H4 (cell line): Measurements from ENCODE around the gene MYH11. TPM values are rescaled to one million over a fixed set of nuclear protein-coding genes. Genes with fewer than 3 reads are reported as not detected.
A peak's percentile ranks its signal among the peaks of the same experiment; 100 is the strongest.

Source experiments
- DNase-seq: peaks from one replicate; pipeline ENCODE4 v3.0.0-alpha.2; 2015; ENCODE audit warnings: low spot score
- total RNA-seq: library from RNA; depleted of rRNA; stranded (reverse); fragments of >200 nt; shearing (Covaris generic); gene quantifications from 2 replicates; pipeline ENCODE4 v1.2.3, GENCODE V29; 2014

MYH11 gene
- total RNA-seq, 1 experiment from 2014 or later = not detected

GRCh38 chr16:15778204-15778743, 78.6 kb downstream of the MYH11 start:
- no peak for DNase-seq

GRCh38 chr16:15777533-15778203, 79.2 kb downstream of the MYH11 start:
- DNase-seq = peak; percentile 57

- no peak for DNase-seq
Observed at GRCh38 chr16:15776572-15776971, 80.3 kb downstream of the MYH11 start.

- DNase-seq = no peak
Observed at GRCh38 chr16:15775663-15776304, 81.0 kb downstream of the MYH11 start.

- DNase-seq = peak; percentile 31
Observed at GRCh38 chr16:15775209-15775608, 81.6 kb downstream of the MYH11 start.

GRCh38 chr16:15773968-15774367, 82.9 kb downstream of the MYH11 start:
- no peak for DNase-seq

- DNase-seq = no peak
Observed at GRCh38 chr16:15772579-15773293, 84.1 kb downstream of the MYH11 start.

- no peak for DNase-seq
Observed at GRCh38 chr16:15771694-15772093, 85.1 kb downstream of the MYH11 start.

- DNase-seq = no peak
Observed at GRCh38 chr16:15770512-15770911, 86.3 kb downstream of the MYH11 start.

GRCh38 chr16:15770107-15770506, 86.7 kb downstream of the MYH11 start:
- no peak for DNase-seq

GRCh38 chr16:15769239-15769638, 87.6 kb downstream of the MYH11 start:
- DNase-seq = no peak

- DNase-seq = no peak
Observed at GRCh38 chr16:15768201-15768600, 88.6 kb downstream of the MYH11 start.

- DNase-seq = no peak
Observed at GRCh38 chr16:15766918-15767317, 89.9 kb downstream of the MYH11 start.

- DNase-seq = peak; percentile 71
Observed at GRCh38 chr16:15765880-15766279, 90.9 kb downstream of the MYH11 start.

- no peak for DNase-seq
Observed at GRCh38 chr16:15765116-15765515, 91.7 kb downstream of the MYH11 start.

GRCh38 chr16:15764112-15764511, 92.7 kb downstream of the MYH11 start:
- DNase-seq = no peak

GRCh38 chr16:15760129-15760528, 96.7 kb downstream of the MYH11 start:
- DNase-seq = no peak

- DNase-seq = no peak
Observed at GRCh38 chr16:15759070-15759469, 97.8 kb downstream of the MYH11 start.

- no peak for DNase-seq
Observed at GRCh38 chr16:15757630-15758251, 99.1 kb downstream of the MYH11 start.

- no peak for DNase-seq
Observed at GRCh38 chr16:15757077-15757386, 99.8 kb downstream of the MYH11 start.

- no peak for DNase-seq
Observed at GRCh38 chr16:15754821-15755534, 101.8 kb downstream of the MYH11 start.
